Stimulated activated CD4-positive, alpha-beta T cell treated with anti-CD3 and anti-CD28 coated beads, TNF-alpha, amount 100 ng/mL, for 1 hour (primary cell): ENCODE measurements around the gene PANX1.
"Not testable (repeated sequence)": the region's sequence is repeated elsewhere in the genome, so short reads cannot be mapped to it uniquely, and the experiment has no call there.

Experiments used
- DNase-seq, 3 donors: peaks; one replicate each; pipeline ENCODE4 v3.0.0-alpha.2; 2020; ENCODE audit warnings: low read depth in 3 of 3, low spot score in 1 of 3

Gene PANX1

GRCh38 chr11:94128746-94129511 lies at the start of gene PANX1:
Gene PANX1, plus strand, starts transcription at chr11:94128841. Its CDS starts 472 bp downstream, at chr11:94129313.
- peak; percentile 24 to 54 (median 38) for DNase-seq

- DNase-seq: no peak
Observed at GRCh38 chr11:94084164-94084563, 44.5 kb upstream of the PANX1 start.

- no peak for DNase-seq
Observed at GRCh38 chr11:94088906-94089305, 39.7 kb upstream of the PANX1 start.

- no peak for DNase-seq
Observed at GRCh38 chr11:94089341-94089740, 39.3 kb upstream of the PANX1 start.

GRCh38 chr11:94090401-94090800 lies 38.2 kb upstream of the PANX1 start:
- no peak for DNase-seq

- DNase-seq: no peak
Observed at GRCh38 chr11:94091091-94091490, 37.5 kb upstream of the PANX1 start.

- DNase-seq: no peak
Observed at GRCh38 chr11:94100253-94100652, 28.4 kb upstream of the PANX1 start.

- DNase-seq: no peak
Observed at GRCh38 chr11:94103471-94103870, 25.2 kb upstream of the PANX1 start.

- DNase-seq: no peak
Observed at GRCh38 chr11:94104734-94105133, 23.9 kb upstream of the PANX1 start.

- no peak for DNase-seq
Observed at GRCh38 chr11:94106716-94107115, 21.9 kb upstream of the PANX1 start.

- no peak for DNase-seq
Observed at GRCh38 chr11:94107363-94107762, 21.3 kb upstream of the PANX1 start.

GRCh38 chr11:94111241-94111640 lies 17.4 kb upstream of the PANX1 start:
- DNase-seq: no peak

- no peak for DNase-seq
Observed at GRCh38 chr11:94111660-94112059, 17.0 kb upstream of the PANX1 start.

- no peak for DNase-seq
Observed at GRCh38 chr11:94112206-94112953, 16.3 kb upstream of the PANX1 start.

GRCh38 chr11:94117197-94117574 lies 11.5 kb upstream of the PANX1 start:
- no peak for DNase-seq

GRCh38 chr11:94117871-94118270 lies 10.8 kb upstream of the PANX1 start:
- DNase-seq: no peak

GRCh38 chr11:94119676-94120075 lies 9.0 kb upstream of the PANX1 start:
- not testable (repeated sequence) for DNase-seq

- DNase-seq: not testable (repeated sequence)
Observed at GRCh38 chr11:94120516-94120915, 8.1 kb upstream of the PANX1 start.

GRCh38 chr11:94120946-94121345 lies 7.7 kb upstream of the PANX1 start:
- no peak for DNase-seq

- DNase-seq: no peak
Observed at GRCh38 chr11:94125407-94126115, 3.1 kb upstream of the PANX1 start.

GRCh38 chr11:94127638-94128037 lies 1.0 kb upstream of the PANX1 start:
- no peak for DNase-seq

- DNase-seq: no peak
Observed at GRCh38 chr11:94128291-94128745, 323 bp upstream of the PANX1 start.
